Measurements from ENCODE around the gene SSX2IP.

Gene SSX2IP

GRCh38 chr1:84635429-84635828 is 54.8 kb downstream of the SSX2IP start:
- Mint-ChIP-seq H3K27me3 (ENCODE audit: low read depth) (peaks cover 3% of the 10 kb centered on the region), H3K36me3 (ENCODE audit: low read depth) (no peaks in the 10 kb centered on the region), H3K4me3 (no peak overlapping the region), H3K4me1 (ENCODE audit: low read depth) (peaks cover 4% of the 10 kb centered on the region), H3K27ac (no peak overlapping the region), H3K9me3 (no peaks in the 10 kb centered on the region)
- DNase-seq (ENCODE audit: low spot score), result no peak

- Mint-ChIP-seq H3K4me3 (no peak overlapping the region), H3K27me3 (ENCODE audit: low read depth) (peaks cover 3% of the 10 kb centered on the region), H3K9me3 (no peaks in the 10 kb centered on the region), H3K27ac (no peak overlapping the region), H3K4me1 (ENCODE audit: low read depth) (peaks cover 4% of the 10 kb centered on the region), H3K36me3 (ENCODE audit: low read depth) (no peaks in the 10 kb centered on the region)
- no peak for DNase-seq (ENCODE audit: low spot score)
These were observed 55.6 kb downstream of the SSX2IP start for GRCh38 chr1:84634536-84635205.

DNA sequence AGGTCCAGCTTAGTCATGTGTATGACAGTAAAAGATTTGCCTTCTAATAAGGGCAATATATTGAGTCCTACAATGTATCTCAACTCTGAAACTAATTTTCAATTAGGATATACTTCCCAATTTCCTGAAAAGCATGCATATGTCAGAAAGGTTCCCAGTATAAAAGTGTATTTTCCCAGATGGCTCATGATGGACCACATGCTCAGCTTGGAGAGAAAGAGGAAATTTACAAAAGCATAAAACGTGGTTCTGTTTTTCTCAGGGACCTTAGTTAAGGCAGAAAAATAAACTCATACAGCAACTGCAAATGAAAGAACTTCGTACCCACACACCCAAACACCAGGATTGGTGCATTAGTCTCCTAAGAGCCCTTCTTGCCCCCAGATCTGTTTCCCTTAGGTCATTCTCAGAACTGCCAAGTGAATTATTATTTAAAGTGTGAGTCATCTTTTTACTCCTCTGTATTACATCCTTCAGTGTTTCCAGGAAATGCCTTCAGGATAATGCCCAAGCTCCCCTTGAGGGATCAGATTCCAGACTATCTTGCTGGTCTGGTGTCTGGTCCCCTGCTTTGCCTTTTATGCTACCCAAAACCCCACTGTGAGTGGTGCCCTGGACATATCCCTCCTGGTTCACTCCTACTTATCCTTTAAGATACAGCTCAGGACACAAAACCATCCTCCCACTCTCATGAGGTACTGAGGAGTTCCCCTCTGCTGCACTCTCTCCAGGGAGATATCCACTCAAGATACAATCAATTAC is 57.4 kb downstream of the SSX2IP start:
- H3K27ac Mint-ChIP-seq, result no peak overlapping the region
- H3K9me3 Mint-ChIP-seq, result no peaks in the 10 kb centered on the region
- peaks cover 3% of the 10 kb centered on the region for H3K27me3 Mint-ChIP-seq (ENCODE audit: low read depth)
- DNase-seq (ENCODE audit: low spot score), result no peak
- no peak overlapping the region for H3K4me3 Mint-ChIP-seq
- H3K4me1 Mint-ChIP-seq (ENCODE audit: low read depth), result peaks cover 4% of the 10 kb centered on the region
- no peaks in the 10 kb centered on the region for H3K36me3 Mint-ChIP-seq (ENCODE audit: low read depth)

DNA sequence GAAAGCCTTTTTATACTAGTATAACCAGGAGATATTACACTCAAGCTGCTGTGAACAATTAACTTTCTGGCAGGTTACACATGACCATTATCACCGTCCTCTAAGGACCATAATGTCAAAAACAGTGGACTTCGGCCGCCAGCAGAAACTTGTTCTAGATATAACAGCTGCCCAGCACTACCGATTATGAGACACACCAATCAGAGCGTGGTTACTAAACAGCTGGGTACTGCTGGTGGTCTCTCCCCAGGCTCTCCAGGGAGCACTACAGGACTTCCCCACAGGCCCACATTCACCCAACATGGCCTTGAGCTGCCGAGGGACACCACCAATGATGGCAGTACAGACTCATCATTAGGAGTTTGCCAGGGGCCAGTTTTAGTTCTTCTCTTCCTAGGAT is 58.1 kb downstream of the SSX2IP start:
- peaks cover 4% of the 10 kb centered on the region for H3K4me1 Mint-ChIP-seq (ENCODE audit: low read depth)
- DNase-seq (ENCODE audit: low spot score), result no peak
- no peaks in the 10 kb centered on the region for H3K9me3 Mint-ChIP-seq
- no peak overlapping the region for H3K27ac Mint-ChIP-seq
- no peaks in the 10 kb centered on the region for H3K36me3 Mint-ChIP-seq (ENCODE audit: low read depth)
- H3K27me3 Mint-ChIP-seq (ENCODE audit: low read depth), result peaks cover 3% of the 10 kb centered on the region
- H3K4me3 Mint-ChIP-seq, result no peak overlapping the region

GRCh38 chr1:84624876-84625275 is 65.4 kb downstream of the SSX2IP start:
- no peaks in the 10 kb centered on the region for H3K36me3 Mint-ChIP-seq (ENCODE audit: low read depth)
- no peak overlapping the region for H3K27ac Mint-ChIP-seq
- no peak overlapping the region for H3K4me3 Mint-ChIP-seq
- no peaks in the 10 kb centered on the region for H3K9me3 Mint-ChIP-seq
- no peaks in the 10 kb centered on the region for H3K27me3 Mint-ChIP-seq (ENCODE audit: low read depth)
- DNase-seq (ENCODE audit: low spot score), result no peak
- peaks cover 8% of the 10 kb centered on the region for H3K4me1 Mint-ChIP-seq (ENCODE audit: low read depth)

DNA sequence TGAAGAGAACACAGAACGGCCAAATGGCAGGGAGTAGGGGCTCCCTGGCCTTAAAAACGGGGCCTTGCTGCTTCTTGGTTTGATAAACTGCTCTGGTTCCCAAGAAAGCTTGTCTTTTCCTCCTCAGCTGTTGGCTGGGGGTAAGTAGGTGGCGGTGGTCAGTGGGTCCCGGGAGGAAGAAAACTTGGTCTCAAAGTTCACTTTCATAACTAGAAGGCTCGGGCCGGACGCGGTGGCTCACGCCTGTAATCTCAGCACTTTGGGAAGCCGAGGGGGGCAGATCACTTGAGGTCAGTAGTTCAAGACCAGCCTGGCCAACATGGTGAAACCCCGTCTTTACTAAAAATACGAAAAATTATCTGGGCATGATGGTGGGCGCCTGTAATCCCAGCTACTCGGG is 68.7 kb downstream of the SSX2IP start:
- H3K27me3 Mint-ChIP-seq (ENCODE audit: low read depth), result no peaks in the 10 kb centered on the region
- H3K9me3 Mint-ChIP-seq, result no peaks in the 10 kb centered on the region
- H3K27ac Mint-ChIP-seq, result no peak overlapping the region
- H3K4me3 Mint-ChIP-seq, result no peak overlapping the region
- H3K36me3 Mint-ChIP-seq (ENCODE audit: low read depth), result no peaks in the 10 kb centered on the region
- H3K4me1 Mint-ChIP-seq (ENCODE audit: low read depth), result peaks cover 14% of the 10 kb centered on the region
- no peak for DNase-seq (ENCODE audit: low spot score)

DNA sequence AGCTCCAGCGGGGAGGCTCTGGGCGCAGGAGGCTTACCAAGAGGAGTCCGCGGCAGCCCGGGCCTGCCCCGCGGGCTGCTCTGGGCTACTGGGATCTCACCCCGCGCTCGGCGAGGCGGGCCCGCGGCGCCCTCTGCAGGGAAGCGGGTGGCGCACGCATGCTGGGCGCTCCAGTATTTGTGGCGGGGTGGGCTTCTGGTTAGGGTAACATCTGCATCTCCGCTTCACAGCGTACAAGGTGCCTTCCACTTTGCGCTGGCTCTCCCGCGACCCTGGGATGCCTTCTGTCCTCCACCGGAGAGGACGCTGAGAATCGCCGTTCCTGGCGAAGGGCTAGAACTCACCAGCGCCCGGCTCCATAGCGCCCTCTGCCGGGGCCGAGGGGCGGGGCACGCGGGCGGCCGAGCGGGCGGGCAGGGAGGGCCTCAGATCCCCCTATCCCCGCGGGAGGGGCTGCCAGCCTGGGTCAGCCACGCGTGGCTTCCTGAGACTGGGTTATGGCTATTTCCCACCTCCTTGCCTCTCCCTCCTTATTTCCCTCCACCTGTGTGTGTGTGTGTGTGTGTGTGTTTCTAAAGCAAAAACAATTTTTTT is 69.4 kb downstream of the SSX2IP start:
- H3K27ac Mint-ChIP-seq, result peak overlapping the region; percentile 91
- no peaks in the 10 kb centered on the region for H3K9me3 Mint-ChIP-seq
- peak; percentile 81 for DNase-seq (ENCODE audit: low spot score)
- H3K4me1 Mint-ChIP-seq (ENCODE audit: low read depth), result peaks cover 14% of the 10 kb centered on the region
- peak overlapping the region; percentile 91 for H3K4me3 Mint-ChIP-seq
- no peaks in the 10 kb centered on the region for H3K27me3 Mint-ChIP-seq (ENCODE audit: low read depth)
- H3K36me3 Mint-ChIP-seq (ENCODE audit: low read depth), result no peaks in the 10 kb centered on the region

DNA sequence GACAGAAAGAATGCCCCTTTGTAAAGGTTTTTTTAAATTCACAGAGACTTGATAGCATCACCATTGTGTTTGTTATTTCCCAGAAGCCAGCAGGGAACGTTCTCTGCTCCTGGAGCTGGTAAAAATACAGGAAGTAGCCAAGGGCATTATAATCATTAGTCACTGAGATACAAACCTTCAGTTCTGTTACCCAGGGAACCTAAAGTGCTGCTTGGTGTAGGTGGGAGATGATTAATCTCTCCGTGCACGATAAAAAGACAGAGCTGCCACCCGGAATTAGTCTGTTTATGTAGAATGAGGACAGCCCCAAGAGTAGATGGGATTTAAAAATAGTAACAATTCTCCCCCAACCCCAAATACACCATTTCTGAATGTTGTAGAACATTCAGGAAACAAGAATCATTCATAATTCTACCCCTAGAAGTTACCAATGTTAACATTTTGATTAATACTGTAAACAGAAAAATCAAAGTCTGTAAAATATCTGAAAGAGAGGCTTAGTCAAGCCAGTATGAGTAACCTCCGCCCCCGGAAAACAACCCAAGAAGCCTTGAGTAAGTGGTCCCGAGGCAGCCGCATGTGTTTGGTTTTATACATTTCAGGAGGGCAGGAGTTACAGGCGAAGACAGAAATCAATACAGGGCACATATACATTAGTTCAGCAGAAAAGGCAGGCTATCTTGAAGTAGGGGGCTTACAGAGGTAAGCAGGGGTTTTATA is 70.7 kb downstream of the SSX2IP start:
- Mint-ChIP-seq H3K4me3 (peak overlapping the region; percentile 68), H3K27me3 (ENCODE audit: low read depth) (no peaks in the 10 kb centered on the region), H3K27ac (peak overlapping the region; percentile 21), H3K4me1 (ENCODE audit: low read depth) (peaks cover 14% of the 10 kb centered on the region), H3K36me3 (ENCODE audit: low read depth) (peaks cover under 1% of the 10 kb centered on the region), H3K9me3 (peaks cover 5% of the 10 kb centered on the region)
- DNase-seq (ENCODE audit: low spot score), result peak; percentile 55

DNA sequence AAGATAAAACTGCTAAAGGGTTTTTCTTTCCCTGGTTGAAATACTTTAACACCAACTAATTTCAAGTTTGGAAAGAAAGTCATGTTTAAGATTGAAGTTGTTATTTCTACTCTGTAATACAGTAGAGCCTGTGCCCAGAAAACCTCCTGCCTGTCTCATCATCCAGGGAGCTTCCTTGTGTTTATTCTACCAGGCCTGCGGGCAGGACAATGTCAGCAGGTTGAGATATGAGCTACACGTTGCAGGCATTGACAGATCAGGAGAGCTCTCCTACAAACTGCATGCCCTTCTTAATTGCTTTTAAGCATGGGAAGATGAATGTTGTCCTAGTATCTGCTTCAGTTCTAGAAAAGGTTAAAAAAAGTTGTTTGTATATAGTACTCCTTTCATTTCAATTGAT is 72.9 kb downstream of the SSX2IP start:
- DNase-seq (ENCODE audit: low spot score), result no peak
- Mint-ChIP-seq H3K27ac (no peak overlapping the region), H3K4me3 (no peak overlapping the region), H3K4me1 (ENCODE audit: low read depth) (peaks cover 12% of the 10 kb centered on the region), H3K36me3 (ENCODE audit: low read depth) (peaks cover 2% of the 10 kb centered on the region), H3K9me3 (peaks cover 23% of the 10 kb centered on the region), H3K27me3 (ENCODE audit: low read depth) (no peaks in the 10 kb centered on the region)

- Mint-ChIP-seq H3K27me3 (ENCODE audit: low read depth) (no peaks in the 10 kb centered on the region), H3K27ac (no peak overlapping the region), H3K9me3 (peaks cover 31% of the 10 kb centered on the region), H3K36me3 (ENCODE audit: low read depth) (peaks cover 5% of the 10 kb centered on the region), H3K4me1 (ENCODE audit: low read depth) (peaks cover 8% of the 10 kb centered on the region), H3K4me3 (no peak overlapping the region)
- DNase-seq (ENCODE audit: low spot score), result no peak
These were observed 74.5 kb downstream of the SSX2IP start for GRCh38 chr1:84615790-84616189.

GRCh38 chr1:84613887-84614286 is 76.4 kb downstream of the SSX2IP start:
- no peaks in the 10 kb centered on the region for H3K27me3 Mint-ChIP-seq (ENCODE audit: low read depth)
- H3K4me3 Mint-ChIP-seq, result no peak overlapping the region
- H3K36me3 Mint-ChIP-seq (ENCODE audit: low read depth), result peaks cover 5% of the 10 kb centered on the region
- DNase-seq (ENCODE audit: low spot score), result no peak
- no peak overlapping the region for H3K27ac Mint-ChIP-seq
- peaks cover 35% of the 10 kb centered on the region for H3K9me3 Mint-ChIP-seq
- H3K4me1 Mint-ChIP-seq (ENCODE audit: low read depth), result no peaks in the 10 kb centered on the region

- H3K36me3 Mint-ChIP-seq (ENCODE audit: low read depth), result peaks cover 5% of the 10 kb centered on the region
- DNase-seq (ENCODE audit: low spot score), result no peak
- no peak overlapping the region for H3K4me3 Mint-ChIP-seq
- no peaks in the 10 kb centered on the region for H3K27me3 Mint-ChIP-seq (ENCODE audit: low read depth)
- no peak overlapping the region for H3K27ac Mint-ChIP-seq
- H3K4me1 Mint-ChIP-seq (ENCODE audit: low read depth), result no peaks in the 10 kb centered on the region
- peaks cover 37% of the 10 kb centered on the region for H3K9me3 Mint-ChIP-seq
These were observed 77.2 kb downstream of the SSX2IP start for GRCh38 chr1:84613026-84613425.

GRCh38 chr1:84611796-84612195 is 78.5 kb downstream of the SSX2IP start:
- H3K4me3 Mint-ChIP-seq, result no peak overlapping the region
- H3K36me3 Mint-ChIP-seq (ENCODE audit: low read depth), result peaks cover 5% of the 10 kb centered on the region
- H3K9me3 Mint-ChIP-seq, result peaks cover 39% of the 10 kb centered on the region
- no peaks in the 10 kb centered on the region for H3K4me1 Mint-ChIP-seq (ENCODE audit: low read depth)
- H3K27ac Mint-ChIP-seq, result no peak overlapping the region
- no peak for DNase-seq (ENCODE audit: low spot score)
- H3K27me3 Mint-ChIP-seq (ENCODE audit: low read depth), result no peaks in the 10 kb centered on the region

- Mint-ChIP-seq H3K27ac (no peak overlapping the region), H3K9me3 (peaks cover 46% of the 10 kb centered on the region), H3K4me3 (no peak overlapping the region), H3K36me3 (ENCODE audit: low read depth) (peaks cover 5% of the 10 kb centered on the region), H3K4me1 (ENCODE audit: low read depth) (no peaks in the 10 kb centered on the region), H3K27me3 (ENCODE audit: low read depth) (no peaks in the 10 kb centered on the region)
- DNase-seq (ENCODE audit: low spot score), result no peak
These were observed 79.2 kb downstream of the SSX2IP start for GRCh38 chr1:84611091-84611490.
